ENCODE data around the gene PTP4A2. TPM values are rescaled to one million over a fixed set of nuclear protein-coding genes. Genes with fewer than 3 reads are reported as not detected.

PTP4A2 gene
- polyA plus RNA-seq, 1 donor: 205 TPM

- DNase-seq: no peak
These were observed 80.3 kb downstream of the PTP4A2 start for GRCh38 chr1:31857863-31858262.

Other genes starting within 250 kb of the PTP4A2 start
- gene COL16A1, start 234.4 kb downstream of the PTP4A2 start, polyA plus RNA-seq (ENCODE audit: insufficient read length): 121 TPM
- gene ADGRB2, start 174.0 kb downstream of the PTP4A2 start, polyA plus RNA-seq (ENCODE audit: insufficient read length): 17.6 TPM
- gene SPOCD1, start 122.3 kb downstream of the PTP4A2 start, polyA plus RNA-seq (ENCODE audit: insufficient read length): 0.52 TPM
- 138 TPM for gene KHDRBS1, start 75.5 kb upstream of the PTP4A2 start, polyA plus RNA-seq (ENCODE audit: insufficient read length)
- 15.8 TPM for gene TMEM39B, start 134.6 kb upstream of the PTP4A2 start, polyA plus RNA-seq (ENCODE audit: insufficient read length)
- 25.6 TPM for gene KPNA6, start 169.7 kb upstream of the PTP4A2 start, polyA plus RNA-seq (ENCODE audit: insufficient read length)
- gene TXLNA, start 241.3 kb upstream of the PTP4A2 start, polyA plus RNA-seq (ENCODE audit: insufficient read length): 30.8 TPM

All from hindlimb muscle (tissue), 1 donor.